ENCODE results near the gene GNAT3. TPM values are rescaled to one million over a fixed set of nuclear protein-coding genes. Genes with fewer than 3 reads are reported as not detected.

GNAT3 gene
- total RNA-seq, result not detected

DNA sequence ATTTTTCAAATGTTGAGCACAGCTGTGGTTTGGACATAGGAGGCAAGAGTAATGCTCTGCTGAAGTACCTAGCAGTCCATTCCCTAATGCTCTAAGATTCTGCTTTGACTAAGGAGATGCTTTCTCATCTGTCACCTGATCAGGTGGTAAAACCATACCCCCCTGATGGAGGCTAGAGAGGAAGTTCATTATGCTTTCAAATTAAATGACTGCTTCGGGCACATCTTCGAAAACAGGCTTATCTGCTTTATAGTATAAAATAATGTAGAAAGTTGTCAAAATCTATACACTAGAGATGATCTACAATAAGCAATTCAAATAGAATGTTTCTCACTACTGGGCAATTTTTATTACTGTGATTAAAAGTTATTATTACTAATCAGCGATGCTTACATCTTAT is at the start of gene GNAT3:
Gene GNAT3 (minus strand): TSS at position 101 of the 400 bp plus-strand sequence. CDS start 138 bp downstream, outside the sequence.
- H3K9ac ChIP-seq (ENCODE audit: low read depth in 1 of 3, low read length in 3 of 3), result no peak within 1 kb of the TSS
- no peaks in the 10 kb centered on the region for H3K4me1 ChIP-seq (ENCODE audit: control insufficient read depth in 3 of 3, insufficient read depth in 3 of 3, low read length in 3 of 3)
- no peaks in the 10 kb centered on the region for H3K9me3 ChIP-seq (ENCODE audit: control insufficient read depth in 3 of 3, low read length in 3 of 3)
- no peaks in the 10 kb centered on the region for H3K36me3 ChIP-seq (ENCODE audit: control insufficient read depth in 3 of 3, insufficient read depth in 3 of 3, low read length in 3 of 3)
- H3K4me3 ChIP-seq (ENCODE audit: low read length in 3 of 3), result no peak within 1 kb of the TSS
- no peak within 1 kb of the TSS for H3K27ac ChIP-seq (ENCODE audit: low read depth, low read length)
- no peaks in the 10 kb centered on the region for H3K27me3 ChIP-seq (ENCODE audit: control insufficient read depth in 3 of 3, insufficient read depth in 3 of 3, low read length in 3 of 3)

DNA sequence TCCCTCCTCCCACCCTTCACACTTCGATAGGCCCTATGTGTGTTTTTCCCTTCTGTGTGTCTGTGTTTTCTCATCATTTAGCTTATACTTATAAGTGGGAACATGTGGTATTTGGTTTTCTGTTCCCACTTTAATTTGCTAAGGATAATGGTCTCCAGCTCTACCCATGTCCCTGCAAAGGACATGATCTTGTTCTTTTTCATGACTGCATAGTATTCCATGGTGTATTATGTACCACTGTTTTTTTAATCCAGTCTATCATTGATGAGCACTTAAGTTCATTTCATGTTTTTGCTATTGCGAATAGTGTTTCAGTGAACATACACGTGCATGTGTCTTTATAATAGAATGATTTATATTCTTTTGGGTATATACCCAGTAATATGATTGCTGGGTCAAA is 46.3 kb upstream of the GNAT3 start:
- Histone ChIP-seq H3K9me3 (ENCODE audit: control insufficient read depth in 3 of 3, low read length in 3 of 3) (no peaks in the 10 kb centered on the region), H3K9ac (ENCODE audit: low read depth in 1 of 3, low read length in 3 of 3) (no peak overlapping the region), H3K27me3 (ENCODE audit: control insufficient read depth in 3 of 3, insufficient read depth in 3 of 3, low read length in 3 of 3) (no peaks in the 10 kb centered on the region), H3K4me3 (ENCODE audit: low read length in 3 of 3) (no peak overlapping the region), H3K27ac (ENCODE audit: low read depth, low read length) (no peak overlapping the region), H3K4me1 (ENCODE audit: control insufficient read depth in 3 of 3, insufficient read depth in 3 of 3, low read length in 3 of 3) (no peaks in the 10 kb centered on the region), H3K36me3 (ENCODE audit: control insufficient read depth in 3 of 3, insufficient read depth in 3 of 3, low read length in 3 of 3) (no peaks in the 10 kb centered on the region)

DNA sequence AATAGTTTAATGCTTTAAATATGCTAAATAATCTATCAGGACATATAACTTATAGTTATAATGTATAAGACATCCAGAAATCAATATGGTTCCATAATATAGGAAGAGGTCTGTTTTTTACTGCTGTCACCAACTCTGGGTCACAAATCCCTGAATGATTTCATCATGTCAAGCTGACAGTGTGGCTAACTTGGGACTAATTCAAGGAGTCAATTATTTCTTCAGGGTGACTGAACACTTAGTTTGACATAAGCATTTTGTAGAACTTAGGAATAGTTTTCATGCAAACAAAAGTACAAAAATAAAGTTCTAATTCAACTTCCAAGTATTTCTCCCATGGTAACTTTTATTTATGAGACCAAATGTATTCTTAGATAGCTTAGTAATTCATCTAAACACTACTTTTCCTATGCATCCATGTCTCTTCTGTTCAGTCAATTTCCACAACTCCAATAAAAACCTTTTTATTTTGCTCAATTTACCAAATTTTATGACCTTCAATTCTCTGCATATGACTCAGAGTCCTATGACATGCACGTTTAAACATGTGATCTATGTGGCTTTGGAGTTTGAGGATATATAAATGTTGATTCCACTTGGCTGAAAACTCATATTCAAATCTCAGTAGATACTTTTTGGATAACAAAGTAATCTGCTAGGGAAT is 40.3 kb upstream of the GNAT3 start:
- H3K4me1 ChIP-seq (ENCODE audit: control insufficient read depth in 3 of 3, insufficient read depth in 3 of 3, low read length in 3 of 3), result peaks cover 0 to 4% (median 3%) of the 10 kb centered on the region in 3 donors
- H3K9ac ChIP-seq (ENCODE audit: low read depth in 1 of 3, low read length in 3 of 3), result no peak overlapping the region
- no peak overlapping the region for H3K4me3 ChIP-seq (ENCODE audit: low read length in 3 of 3)
- no peaks in the 10 kb centered on the region for H3K9me3 ChIP-seq (ENCODE audit: control insufficient read depth in 3 of 3, low read length in 3 of 3)
- no peak overlapping the region for H3K27ac ChIP-seq (ENCODE audit: low read depth, low read length)
- no peaks in the 10 kb centered on the region for H3K27me3 ChIP-seq (ENCODE audit: control insufficient read depth in 3 of 3, insufficient read depth in 3 of 3, low read length in 3 of 3)
- no peaks in the 10 kb centered on the region for H3K36me3 ChIP-seq (ENCODE audit: control insufficient read depth in 3 of 3, insufficient read depth in 3 of 3, low read length in 3 of 3)

DNA sequence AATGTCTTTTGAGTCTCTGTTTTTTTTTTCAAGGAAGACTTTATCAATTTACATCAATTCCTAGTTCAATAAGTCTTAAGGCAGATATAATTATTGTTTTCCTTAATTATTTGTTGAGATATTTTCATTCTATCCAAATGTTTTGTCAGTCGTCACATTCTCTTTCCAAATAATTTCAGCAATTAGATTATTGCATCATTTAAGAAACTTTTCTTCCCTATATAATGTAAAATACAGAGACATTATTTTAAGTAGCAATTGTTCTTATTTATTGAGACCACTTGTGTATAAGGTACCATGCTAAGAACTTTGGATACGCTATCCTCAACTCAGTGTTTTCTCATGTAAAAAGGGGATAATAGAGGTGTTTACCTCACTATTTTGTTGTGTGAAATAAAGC is 38.1 kb upstream of the GNAT3 start:
- Histone ChIP-seq H3K27me3 (ENCODE audit: control insufficient read depth in 3 of 3, insufficient read depth in 3 of 3, low read length in 3 of 3) (no peaks in the 10 kb centered on the region), H3K9me3 (ENCODE audit: control insufficient read depth in 3 of 3, low read length in 3 of 3) (no peaks in the 10 kb centered on the region), H3K4me3 (ENCODE audit: low read length in 3 of 3) (no peak overlapping the region), H3K27ac (ENCODE audit: low read depth, low read length) (no peak overlapping the region), H3K4me1 (ENCODE audit: control insufficient read depth in 3 of 3, insufficient read depth in 3 of 3, low read length in 3 of 3) (peaks cover 0 to 4% (median 3%) of the 10 kb centered on the region in 3 donors), H3K36me3 (ENCODE audit: control insufficient read depth in 3 of 3, insufficient read depth in 3 of 3, low read length in 3 of 3) (no peaks in the 10 kb centered on the region), H3K9ac (ENCODE audit: low read depth in 1 of 3, low read length in 3 of 3) (no peak overlapping the region)

DNA sequence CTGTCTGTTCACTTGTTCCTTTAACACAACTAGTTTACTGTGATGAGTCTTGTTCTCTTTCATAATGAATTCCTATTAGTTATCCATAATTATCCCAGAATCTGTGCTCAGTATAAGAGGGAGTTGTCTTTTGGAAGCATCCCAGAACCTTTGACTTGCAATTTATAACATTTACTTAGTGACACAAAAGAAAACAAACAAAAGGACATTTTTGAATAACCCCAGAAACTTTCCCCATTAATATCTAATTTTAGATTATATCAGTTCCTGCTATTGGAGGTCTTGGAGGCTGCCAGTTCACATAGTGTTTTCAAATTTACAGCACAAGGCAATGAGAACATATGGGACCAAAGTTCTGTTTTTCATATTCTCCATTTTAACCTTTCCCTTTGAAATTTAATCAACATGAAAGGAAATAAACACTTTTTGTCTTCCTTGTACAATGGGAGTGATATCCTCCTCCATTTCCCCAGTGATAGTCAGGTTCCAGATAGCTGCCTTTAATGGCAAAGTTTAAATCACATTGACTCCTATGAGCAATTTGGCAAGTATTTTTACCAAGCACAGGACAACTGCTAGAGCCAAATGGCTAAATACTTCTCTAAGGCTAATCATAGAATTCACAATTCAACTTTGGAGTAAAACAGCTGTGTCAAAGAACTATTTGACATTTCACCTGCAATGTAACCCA is 37.1 kb upstream of the GNAT3 start:
- no peaks in the 10 kb centered on the region for H3K36me3 ChIP-seq (ENCODE audit: control insufficient read depth in 3 of 3, insufficient read depth in 3 of 3, low read length in 3 of 3)
- peak overlapping the region; percentile 5 for H3K27ac ChIP-seq (ENCODE audit: low read depth, low read length)
- H3K9ac ChIP-seq (ENCODE audit: low read depth in 1 of 3, low read length in 3 of 3), result no peak overlapping the region
- H3K4me3 ChIP-seq (ENCODE audit: low read length in 3 of 3), result no peak overlapping the region
- peaks cover 0 to 4% (median 3%) of the 10 kb centered on the region in 3 donors for H3K4me1 ChIP-seq (ENCODE audit: control insufficient read depth in 3 of 3, insufficient read depth in 3 of 3, low read length in 3 of 3)
- no peaks in the 10 kb centered on the region for H3K9me3 ChIP-seq (ENCODE audit: control insufficient read depth in 3 of 3, low read length in 3 of 3)
- no peaks in the 10 kb centered on the region for H3K27me3 ChIP-seq (ENCODE audit: control insufficient read depth in 3 of 3, insufficient read depth in 3 of 3, low read length in 3 of 3)

DNA sequence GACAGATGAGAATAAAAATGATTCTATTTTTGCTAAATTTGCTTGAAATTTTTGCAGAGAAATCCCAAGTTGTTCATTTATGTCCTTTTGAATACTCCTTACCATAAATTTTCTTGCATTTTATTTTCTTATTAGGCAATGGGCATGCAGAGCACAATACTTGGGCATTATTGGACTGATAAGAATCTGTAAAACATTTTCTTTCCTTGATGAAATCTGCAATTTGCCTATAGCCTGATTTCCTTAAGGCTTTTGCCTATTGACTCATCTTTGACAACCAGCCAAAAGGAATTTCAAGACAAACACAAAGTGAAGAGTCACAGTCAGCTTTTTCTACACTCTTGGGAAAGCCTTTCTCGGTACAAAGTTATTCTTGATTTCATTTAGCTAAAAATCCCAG is 30.5 kb upstream of the GNAT3 start:
- Histone ChIP-seq H3K27ac (ENCODE audit: low read depth, low read length) (no peak overlapping the region), H3K4me1 (ENCODE audit: control insufficient read depth in 3 of 3, insufficient read depth in 3 of 3, low read length in 3 of 3) (peaks cover 0 to 3% (median 0%) of the 10 kb centered on the region in 3 donors), H3K4me3 (ENCODE audit: low read length in 3 of 3) (peak overlapping the region in 1 of 3 donors; percentile 9), H3K36me3 (ENCODE audit: control insufficient read depth in 3 of 3, insufficient read depth in 3 of 3, low read length in 3 of 3) (no peaks in the 10 kb centered on the region), H3K9me3 (ENCODE audit: control insufficient read depth in 3 of 3, low read length in 3 of 3) (no peaks in the 10 kb centered on the region), H3K9ac (ENCODE audit: low read depth in 1 of 3, low read length in 3 of 3) (no peak overlapping the region), H3K27me3 (ENCODE audit: control insufficient read depth in 3 of 3, insufficient read depth in 3 of 3, low read length in 3 of 3) (no peaks in the 10 kb centered on the region)

DNA sequence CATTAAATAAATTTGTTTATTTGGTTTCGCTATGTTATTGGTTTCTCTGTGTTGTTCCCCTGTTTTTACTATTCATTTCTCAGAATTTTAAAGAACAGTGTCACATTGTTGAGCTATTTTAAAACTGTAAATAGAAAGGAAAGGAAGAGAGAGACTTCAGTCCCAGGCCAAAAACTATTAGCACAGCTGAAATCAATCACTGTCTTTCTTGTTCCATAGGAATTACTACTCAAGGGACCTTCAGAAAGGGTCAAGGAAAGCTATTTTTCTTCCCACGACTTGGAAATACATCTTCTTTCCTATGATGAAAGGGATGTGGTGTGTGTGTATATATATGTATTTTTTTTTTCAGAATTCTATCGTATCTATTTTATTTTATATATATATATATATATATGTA is 29.0 kb upstream of the GNAT3 start:
- H3K4me3 ChIP-seq (ENCODE audit: low read length in 3 of 3), result no peak overlapping the region
- H3K27ac ChIP-seq (ENCODE audit: low read depth, low read length), result no peak overlapping the region
- H3K27me3 ChIP-seq (ENCODE audit: control insufficient read depth in 3 of 3, insufficient read depth in 3 of 3, low read length in 3 of 3), result no peaks in the 10 kb centered on the region
- no peaks in the 10 kb centered on the region for H3K9me3 ChIP-seq (ENCODE audit: control insufficient read depth in 3 of 3, low read length in 3 of 3)
- no peak overlapping the region for H3K9ac ChIP-seq (ENCODE audit: low read depth in 1 of 3, low read length in 3 of 3)
- no peaks in the 10 kb centered on the region for H3K36me3 ChIP-seq (ENCODE audit: control insufficient read depth in 3 of 3, insufficient read depth in 3 of 3, low read length in 3 of 3)
- peaks cover 0 to 3% (median 3%) of the 10 kb centered on the region in 3 donors for H3K4me1 ChIP-seq (ENCODE audit: control insufficient read depth in 3 of 3, insufficient read depth in 3 of 3, low read length in 3 of 3)

DNA sequence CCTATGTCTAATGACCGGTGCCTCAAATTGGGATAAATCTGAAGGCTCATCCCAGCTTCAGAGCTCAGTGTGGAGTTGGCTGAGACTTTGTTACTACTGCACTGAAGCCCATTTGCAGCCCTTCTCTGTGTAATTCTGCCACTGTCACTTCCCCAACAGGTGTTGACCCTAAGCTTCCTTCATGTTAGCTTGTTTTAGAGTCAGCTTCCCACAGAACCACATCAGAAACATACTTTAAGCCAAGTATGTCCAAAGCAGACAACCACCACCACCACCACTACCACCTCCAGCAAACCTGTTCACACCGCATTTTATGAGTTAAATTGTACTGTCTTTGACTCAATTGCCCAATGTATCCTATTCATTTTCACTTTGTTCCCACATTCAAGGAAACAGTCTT is 25.2 kb upstream of the GNAT3 start:
- Histone ChIP-seq H3K4me1 (ENCODE audit: control insufficient read depth in 3 of 3, insufficient read depth in 3 of 3, low read length in 3 of 3) (peaks cover 0 to 3% (median 0%) of the 10 kb centered on the region in 3 donors), H3K27me3 (ENCODE audit: control insufficient read depth in 3 of 3, insufficient read depth in 3 of 3, low read length in 3 of 3) (no peaks in the 10 kb centered on the region), H3K9ac (ENCODE audit: low read depth in 1 of 3, low read length in 3 of 3) (no peak overlapping the region), H3K4me3 (ENCODE audit: low read length in 3 of 3) (no peak overlapping the region), H3K27ac (ENCODE audit: low read depth, low read length) (no peak overlapping the region), H3K9me3 (ENCODE audit: control insufficient read depth in 3 of 3, low read length in 3 of 3) (no peaks in the 10 kb centered on the region), H3K36me3 (ENCODE audit: control insufficient read depth in 3 of 3, insufficient read depth in 3 of 3, low read length in 3 of 3) (no peaks in the 10 kb centered on the region)

DNA sequence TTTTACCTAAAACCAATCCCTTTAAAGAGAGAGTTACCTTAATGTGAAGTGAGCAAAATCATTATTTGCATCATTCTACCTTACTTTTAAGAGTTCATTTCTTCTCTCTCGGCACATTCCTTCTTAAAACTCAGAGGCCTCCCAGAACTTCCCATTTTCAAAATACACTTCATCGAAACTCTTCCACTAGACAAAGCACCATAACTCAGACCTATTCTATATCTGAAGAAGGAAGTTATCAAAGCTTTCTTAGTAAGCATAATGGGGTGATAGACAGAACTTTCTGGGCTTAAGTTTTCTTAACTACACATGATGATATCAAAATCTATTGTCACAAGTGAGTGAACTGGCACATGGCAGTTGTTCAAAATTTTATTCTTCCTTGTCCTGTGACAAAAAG is 24.6 kb upstream of the GNAT3 start:
- H3K4me3 ChIP-seq (ENCODE audit: low read length in 3 of 3), result no peak overlapping the region
- H3K27me3 ChIP-seq (ENCODE audit: control insufficient read depth in 3 of 3, insufficient read depth in 3 of 3, low read length in 3 of 3), result no peaks in the 10 kb centered on the region

DNA sequence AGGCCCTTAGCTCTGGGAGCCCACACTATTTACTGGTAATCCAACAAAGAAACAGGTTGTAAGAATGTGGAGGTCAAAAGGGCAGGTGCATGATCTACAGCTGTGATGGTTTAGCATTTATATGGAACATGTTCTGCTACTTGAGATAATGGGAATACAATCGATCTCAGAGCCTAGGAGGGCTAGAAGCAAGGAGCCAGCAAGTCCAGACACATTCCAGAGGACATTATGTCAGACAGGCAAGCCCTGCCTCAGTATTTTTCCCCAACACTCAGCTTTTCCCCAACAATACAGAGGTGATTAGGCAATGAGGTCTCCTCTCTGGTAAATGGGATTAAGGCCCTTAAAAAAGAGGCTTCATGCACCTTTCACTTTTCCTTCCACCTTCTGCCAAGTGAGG is 21.4 kb upstream of the GNAT3 start:
- Histone ChIP-seq H3K4me1 (ENCODE audit: control insufficient read depth in 3 of 3, insufficient read depth in 3 of 3, low read length in 3 of 3) (peaks cover 0 to 3% (median 2%) of the 10 kb centered on the region in 3 donors), H3K9ac (ENCODE audit: low read depth in 1 of 3, low read length in 3 of 3) (no peak overlapping the region), H3K36me3 (ENCODE audit: control insufficient read depth in 3 of 3, insufficient read depth in 3 of 3, low read length in 3 of 3) (no peaks in the 10 kb centered on the region), H3K27ac (ENCODE audit: low read depth, low read length) (no peak overlapping the region), H3K9me3 (ENCODE audit: control insufficient read depth in 3 of 3, low read length in 3 of 3) (no peaks in the 10 kb centered on the region), H3K4me3 (ENCODE audit: low read length in 3 of 3) (no peak overlapping the region), H3K27me3 (ENCODE audit: control insufficient read depth in 3 of 3, insufficient read depth in 3 of 3, low read length in 3 of 3) (no peaks in the 10 kb centered on the region)

More for the DNA sequence above, 24.6 kb upstream of the GNAT3 start:
- Histone ChIP-seq H3K9ac (ENCODE audit: low read depth in 1 of 3, low read length in 3 of 3) (no peak overlapping the region), H3K27ac (ENCODE audit: low read depth, low read length) (no peak overlapping the region), H3K4me1 (ENCODE audit: control insufficient read depth in 3 of 3, insufficient read depth in 3 of 3, low read length in 3 of 3) (peaks cover 0 to 3% (median 0%) of the 10 kb centered on the region in 3 donors), H3K9me3 (ENCODE audit: control insufficient read depth in 3 of 3, low read length in 3 of 3) (no peaks in the 10 kb centered on the region), H3K36me3 (ENCODE audit: control insufficient read depth in 3 of 3, insufficient read depth in 3 of 3, low read length in 3 of 3) (no peaks in the 10 kb centered on the region)

Measured in skeletal muscle tissue (tissue), 4 donors.